LNCAP (cell line): ENCODE results near the gene ILKAP.

Source experiments
- CTCF ChIP-seq: fragments of 450-650 bp; IDR thresholded peaks from 2 replicates; pipeline ENCODE4 v1.5.1; 2017; ENCODE audit warnings: mild to moderate bottlenecking

ILKAP gene

GRCh38 chr2:238127165-238128060 is 76.1 kb downstream of the ILKAP start:
- no peak for TF ChIP-seq CTCF

- TF ChIP-seq CTCF: no peak
Observed at GRCh38 chr2:238126775-238127164, 76.7 kb downstream of the ILKAP start.

GRCh38 chr2:238126338-238126737 is 77.2 kb downstream of the ILKAP start:
- no peak for TF ChIP-seq CTCF

GRCh38 chr2:238125127-238125885 is 78.2 kb downstream of the ILKAP start:
- no peak for TF ChIP-seq CTCF

GRCh38 chr2:238124488-238125126 is 78.9 kb downstream of the ILKAP start:
- no peak for TF ChIP-seq CTCF

GRCh38 chr2:238123991-238124470 is 79.5 kb downstream of the ILKAP start:
- TF ChIP-seq CTCF: no peak

- no peak for TF ChIP-seq CTCF
Observed at GRCh38 chr2:238123218-238123971, 80.1 kb downstream of the ILKAP start.
